CD4-positive, alpha-beta T cell treated with Interleukin-17A for 1 hour (primary cell): Measurements from ENCODE around the gene USP21.
A peak's percentile ranks its signal among the peaks of the same experiment; 100 is the strongest.

Experiments
- DNase-seq: peaks from one replicate; pipeline ENCODE4 v3.0.0-alpha.2; 2020

The USP21 gene

GRCh38 chr1:161133220-161133740, 26.0 kb upstream of the USP21 start:
- no peak for DNase-seq

- DNase-seq = no peak
Observed at GRCh38 chr1:161137881-161138280, 21.4 kb upstream of the USP21 start.

- no peak for DNase-seq
Observed at GRCh38 chr1:161138431-161138830, 20.9 kb upstream of the USP21 start.

- peak; percentile 74 for DNase-seq
Observed at GRCh38 chr1:161139766-161140165, 19.5 kb upstream of the USP21 start.

GRCh38 chr1:161140755-161141400, 18.4 kb upstream of the USP21 start:
- DNase-seq = no peak

- no peak for DNase-seq
Observed at GRCh38 chr1:161145832-161146231, 13.5 kb upstream of the USP21 start.

GRCh38 chr1:161153176-161153575, 6.1 kb upstream of the USP21 start:
- DNase-seq = no peak

- peak; percentile 93 for DNase-seq
Observed at GRCh38 chr1:161153682-161154337, 5.5 kb upstream of the USP21 start, which contains the start of gene UFC1. Gene UFC1 (plus strand): TSS chr1:161153978. CDS start chr1:161153998, 20 bp downstream.

- no peak for DNase-seq
Observed at GRCh38 chr1:161157867-161158266, 1.4 kb upstream of the USP21 start.

- no peak for DNase-seq
Observed at GRCh38 chr1:161158316-161159010, 837 bp upstream of the USP21 start.

- no peak for DNase-seq
Observed at GRCh38 chr1:161159913-161160243, 578 bp downstream of the USP21 start.

GRCh38 chr1:161160671-161161145, 1.4 kb downstream of the USP21 start:
- no peak for DNase-seq

GRCh38 chr1:161161652-161162051, 2.4 kb downstream of the USP21 start:
- DNase-seq = no peak

GRCh38 chr1:161162052-161162451, 2.8 kb downstream of the USP21 start:
- no peak for DNase-seq

GRCh38 chr1:161162806-161163205, 3.5 kb downstream of the USP21 start:
- DNase-seq = no peak

- DNase-seq = no peak
Observed at GRCh38 chr1:161163793-161164192, 4.5 kb downstream of the USP21 start.

GRCh38 chr1:161164901-161165610, 5.8 kb downstream of the USP21 start:
- no peak for DNase-seq

- peak; percentile 97 for DNase-seq
Observed at GRCh38 chr1:161165742-161166668, 6.7 kb downstream of the USP21 start, which contains the start of gene PPOX. Gene PPOX (plus strand): TSS chr1:161166426. CDS start chr1:161166848, 422 bp downstream.

GRCh38 chr1:161166669-161167548, 7.6 kb downstream of the USP21 start:
- DNase-seq = no peak

GRCh38 chr1:161168906-161169305, 9.6 kb downstream of the USP21 start:
- DNase-seq = no peak

GRCh38 chr1:161171191-161171590, 11.9 kb downstream of the USP21 start:
- DNase-seq = no peak
